GM23248 (cell line): Measurements from ENCODE around the gene C17orf100. TPM values are rescaled to one million over a fixed set of nuclear protein-coding genes. Genes with fewer than 3 reads are reported as not detected.
"Not testable (repeated sequence)": the region's sequence is repeated elsewhere in the genome, so short reads cannot be mapped to it uniquely, and the experiment has no call there.

ENCODE experiments used
- DNase-seq: peaks from one replicate; pipeline ENCODE4 v3.0.0-alpha.2; 2015
- H2AFZ ChIP-seq: fragments of 200-600 bp; sonication (generic); 2 replicates; pipeline ENCODE4 v1.6.1; 2016; ENCODE audit warnings: antibody characterized with exemption
- H3F3A ChIP-seq: fragments of 200-600 bp; sonication (generic); 2 replicates; pipeline ENCODE4 v1.6.1; 2016; ENCODE audit warnings: mild to moderate bottlenecking, antibody characterized with exemption, mixed run types; ENCODE audit not compliant: insufficient read depth
- H3K27ac ChIP-seq: fragments of 200-600 bp; sonication (generic); 2 replicates; pipeline ENCODE4 v1.5.1; 2016; ENCODE audit warnings: mild to moderate bottlenecking
- H3K27me3 ChIP-seq: fragments of 200-600 bp; sonication (generic); replicated peaks from 2 replicates; pipeline ENCODE4 v1.6.1; 2016; ENCODE audit warnings: mild to moderate bottlenecking; ENCODE audit not compliant: insufficient read depth
- H3K36me3 ChIP-seq: fragments of 200-600 bp; sonication (generic); 2 replicates; pipeline ENCODE4 v1.6.1; 2016; ENCODE audit warnings: low read depth, mild to moderate bottlenecking
- H3K4me1 ChIP-seq: fragments of 200-600 bp; sonication (generic); 2 replicates; pipeline ENCODE4 v1.6.1; 2016; ENCODE audit warnings: mild to moderate bottlenecking; ENCODE audit not compliant: insufficient read depth
- H3K4me2 ChIP-seq: fragments of 200-600 bp; sonication (generic); one replicate; pipeline ENCODE4 v1.6.1; 2016; ENCODE audit warnings: mild to moderate bottlenecking; ENCODE audit not compliant: unreplicated experiment
- H3K4me3 ChIP-seq: fragments of 200-600 bp; sonication (generic); 2 replicates; pipeline ENCODE4 v1.5.1; 2016; ENCODE audit warnings: mild to moderate bottlenecking
- H3K79me2 ChIP-seq: fragments of 200-600 bp; sonication (generic); 2 replicates; pipeline ENCODE4 v1.6.1; 2016; ENCODE audit warnings: mild to moderate bottlenecking; ENCODE audit not compliant: insufficient read depth
- H3K9ac ChIP-seq: fragments of 200-600 bp; sonication (generic); 2 replicates; pipeline ENCODE4 v1.6.1; 2016; ENCODE audit warnings: mild to moderate bottlenecking
- H3K9me2 ChIP-seq: fragments of 200-600 bp; sonication (generic); 2 replicates; pipeline ENCODE4 v1.6.1; 2016; ENCODE audit warnings: mixed run types, mild to moderate bottlenecking, moderate library complexity; ENCODE audit not compliant: insufficient read depth
- H3K9me3 ChIP-seq: fragments of 200-600 bp; sonication (generic); one replicate; pipeline ENCODE4 v1.6.1; 2017; ENCODE audit warnings: low read depth
- H4K20me1 ChIP-seq: fragments of 200-600 bp; sonication (generic); 2 replicates; pipeline ENCODE4 v1.6.0; 2016; ENCODE audit not compliant: insufficient read depth
- EZH2 ChIP-seq: fragments of 200-600 bp; sonication (generic); IDR thresholded peaks from 2 replicates; pipeline ENCODE4 v1.6.1; 2018; ENCODE audit warnings: antibody characterized with exemption, mild to moderate bottlenecking; ENCODE audit not compliant: insufficient read depth, poor library complexity, severe bottlenecking
- EZH2phosphoT487 ChIP-seq: fragments of 200-600 bp; sonication (generic); IDR thresholded peaks from 2 replicates; pipeline ENCODE4 v1.6.1; 2018; ENCODE audit warnings: antibody characterized with exemption, moderate library complexity, mild to moderate bottlenecking, low read depth; ENCODE audit not compliant: insufficient read depth
- WGBS, 2 experiments: methylation state at CpG; one replicate each; pipeline ENCODE4 v1.1.6; 2015 to 2017; ENCODE audit warnings: low lambda C conversion rate in 2 of 2, low coverage in 1 of 2; ENCODE audit errors: missing lambda C conversion rate in 2 of 2; 5-methylcytosine and 5-hydroxymethylcytosine counted together
- in situ Hi-C: fragments of 300-500 bp; cut with MboI; formaldehyde crosslinking; loops from 2 replicates; pipeline ENCODE4 v1.15.0; 2020
- polyA plus RNA-seq: library from polyadenylated mRNA; unstranded; fragments of >200 nt; fragmentation: Nextera tagmentation; extraction: Ambion mirVana; gene quantifications from 2 replicates; pipeline ENCODE4 v1.2.1, GENCODE V29; 2016
- total RNA-seq: library from RNA; depleted of rRNA; stranded (reverse); fragments of >200 nt; shearing (Covaris generic); gene quantifications from 2 replicates; pipeline ENCODE4 v1.2.3, GENCODE V29; 2014

The C17orf100 gene
- total and polyA plus RNA-seq, 2 experiments from 2014 or later = 0.86 to 5.2 TPM

DNA sequence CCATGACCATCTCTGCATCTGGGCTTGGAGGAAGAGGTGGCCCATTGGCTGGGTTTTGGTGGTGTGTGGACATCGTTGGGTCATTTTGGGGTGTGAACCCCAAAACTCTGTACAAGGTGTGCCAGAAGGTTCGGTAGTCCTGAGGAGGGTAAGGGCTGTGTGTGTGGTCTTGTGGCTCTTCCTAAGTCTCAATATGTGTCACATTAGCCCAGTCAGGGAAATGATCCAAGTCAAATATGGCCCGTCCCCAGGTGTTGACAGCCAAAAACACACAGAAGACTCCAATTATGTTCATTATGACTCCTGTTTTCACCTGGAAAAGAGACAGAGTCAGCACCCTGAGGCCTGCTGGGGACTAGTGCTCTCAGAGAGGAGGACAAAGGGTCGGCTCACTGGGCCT is 34.5 kb downstream of the C17orf100 start:
- Histone ChIP-seq H3K27me3 (peaks cover 24% of the 10 kb centered on the region), H3K4me2 (no peak overlapping the region), H3K4me3 (no peak overlapping the region), H3K4me1 (no peaks in the 10 kb centered on the region), H3K9ac (no peak overlapping the region), H3K27ac (no peak overlapping the region), H3K79me2 (no peaks in the 10 kb centered on the region), H2AFZ (no peak overlapping the region), H3K36me3 (no peaks in the 10 kb centered on the region), H4K20me1 (no peaks in the 10 kb centered on the region), H3K9me2 (no peaks in the 10 kb centered on the region), H3K9me3 (no peaks in the 10 kb centered on the region), H3F3A (no peaks in the 10 kb centered on the region)
- 39 to 43% methylated on average over 4 of the region's 4 CpGs for WGBS, 2 experiments
- no peak for TF ChIP-seq EZH2phosphoT487
- no peak for TF ChIP-seq EZH2
- in situ Hi-C loops = no loop called here
- no peak for DNase-seq

DNA sequence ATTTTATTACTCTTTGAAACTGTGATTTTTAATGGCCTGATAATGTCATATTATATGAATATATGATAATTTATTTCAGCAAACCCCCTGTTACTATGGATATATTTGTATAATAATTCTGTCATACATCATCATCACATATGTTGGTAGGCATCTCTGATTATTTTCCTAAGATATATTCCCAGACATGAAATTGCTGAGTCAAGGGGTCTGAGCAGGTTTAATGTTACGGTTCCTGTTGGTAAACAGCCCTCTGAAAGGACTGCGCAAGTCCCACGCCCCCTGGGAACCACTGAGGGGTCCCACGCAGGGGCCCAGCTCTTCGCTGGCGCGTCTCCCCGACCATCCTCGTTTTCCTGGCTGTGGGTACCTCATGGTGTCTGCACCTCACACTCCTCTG is 37.4 kb downstream of the C17orf100 start:
- H3K4me2 ChIP-seq = no peak overlapping the region
- TF ChIP-seq EZH2 = no peak
- no peak for TF ChIP-seq EZH2phosphoT487
- no peak overlapping the region for H2AFZ ChIP-seq
- no peaks in the 10 kb centered on the region for H3K36me3 ChIP-seq
- no peak overlapping the region for H3K27ac ChIP-seq
- H3F3A ChIP-seq = no peaks in the 10 kb centered on the region
- no peaks in the 10 kb centered on the region for H3K9me3 ChIP-seq
- DNase-seq = no peak
- H3K9ac ChIP-seq = no peak overlapping the region
- H3K79me2 ChIP-seq = no peaks in the 10 kb centered on the region
- peaks cover 30% of the 10 kb centered on the region for H3K27me3 ChIP-seq
- 66 to 67% methylated on average over 9 of the region's 9 CpGs for WGBS, 2 experiments
- H4K20me1 ChIP-seq = no peaks in the 10 kb centered on the region
- in situ Hi-C loops = no loop called here
- H3K4me3 ChIP-seq = no peak overlapping the region
- no peaks in the 10 kb centered on the region for H3K9me2 ChIP-seq
- no peaks in the 10 kb centered on the region for H3K4me1 ChIP-seq

DNA sequence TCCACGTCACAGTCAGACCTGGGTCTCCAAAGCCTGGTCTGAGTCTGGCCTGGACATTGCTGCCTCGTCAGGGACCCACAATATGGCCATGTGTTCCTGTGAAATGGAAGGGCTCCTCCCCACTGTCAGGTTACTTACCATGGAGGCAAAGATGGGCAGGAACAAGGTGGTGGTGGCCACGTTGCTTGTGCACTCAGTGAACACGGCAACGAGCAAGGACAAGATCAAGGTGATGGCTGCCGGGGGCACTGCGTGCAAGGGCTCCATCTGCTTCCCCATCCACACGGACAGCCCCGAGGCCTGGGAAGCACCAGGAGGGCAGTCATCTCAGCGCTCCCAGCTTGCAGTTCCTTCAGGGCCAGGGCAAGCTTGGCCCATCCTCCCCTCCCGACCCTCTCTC is 39.1 kb downstream of the C17orf100 start:
- in situ Hi-C loops = no loop called here
- Histone ChIP-seq H3K27ac (no peak overlapping the region), H3K79me2 (no peaks in the 10 kb centered on the region), H3K4me3 (no peak overlapping the region), H3K4me2 (no peak overlapping the region), H3K4me1 (no peaks in the 10 kb centered on the region), H3K9me2 (no peaks in the 10 kb centered on the region), H3K27me3 (peaks cover 30% of the 10 kb centered on the region), H3K9me3 (no peaks in the 10 kb centered on the region), H4K20me1 (no peaks in the 10 kb centered on the region), H2AFZ (no peak overlapping the region), H3K9ac (no peak overlapping the region), H3K36me3 (no peaks in the 10 kb centered on the region), H3F3A (no peaks in the 10 kb centered on the region)
- WGBS, 2 experiments = 58% methylated on average over 11 of the region's 11 CpGs
- DNase-seq = no peak
- TF ChIP-seq EZH2 = no peak
- no peak for TF ChIP-seq EZH2phosphoT487

DNA sequence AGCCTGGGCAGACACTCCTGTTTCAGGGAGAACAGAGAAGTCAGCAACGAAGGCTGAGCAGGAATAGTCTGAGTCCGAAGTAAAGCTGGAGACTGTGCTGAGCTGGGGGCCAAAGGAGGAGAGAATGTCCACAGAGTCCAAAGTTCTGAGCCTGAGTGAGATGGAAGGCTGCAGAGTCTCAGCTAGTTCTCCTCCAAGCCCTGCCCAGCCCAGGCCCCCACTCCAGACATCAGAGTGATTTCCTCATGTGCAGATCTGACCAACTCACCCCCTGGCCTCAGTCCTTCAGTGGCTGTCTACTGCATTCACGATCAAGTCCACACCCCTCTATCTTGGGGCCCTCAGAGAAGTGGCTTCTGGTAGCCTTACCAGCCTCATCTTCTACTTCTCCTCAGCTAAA is 40.0 kb downstream of the C17orf100 start:
- in situ Hi-C loops = no loop called here
- TF ChIP-seq EZH2phosphoT487 (no peak), EZH2 (no peak)
- H3K9me2 ChIP-seq = no peaks in the 10 kb centered on the region
- no peaks in the 10 kb centered on the region for H3F3A ChIP-seq
- no peaks in the 10 kb centered on the region for H4K20me1 ChIP-seq
- no peak for DNase-seq
- no peaks in the 10 kb centered on the region for H3K79me2 ChIP-seq
- H3K4me1 ChIP-seq = no peaks in the 10 kb centered on the region
- H3K4me2 ChIP-seq = no peak overlapping the region
- WGBS, 2 experiments = 35 to 44% methylated on average over 3 of the region's 3 CpGs
- H3K9ac ChIP-seq = no peak overlapping the region
- no peak overlapping the region for H3K4me3 ChIP-seq
- no peaks in the 10 kb centered on the region for H3K36me3 ChIP-seq
- no peak overlapping the region for H3K27ac ChIP-seq
- H3K9me3 ChIP-seq = no peaks in the 10 kb centered on the region
- peaks cover 21% of the 10 kb centered on the region for H3K27me3 ChIP-seq
- H2AFZ ChIP-seq = no peak overlapping the region

DNA sequence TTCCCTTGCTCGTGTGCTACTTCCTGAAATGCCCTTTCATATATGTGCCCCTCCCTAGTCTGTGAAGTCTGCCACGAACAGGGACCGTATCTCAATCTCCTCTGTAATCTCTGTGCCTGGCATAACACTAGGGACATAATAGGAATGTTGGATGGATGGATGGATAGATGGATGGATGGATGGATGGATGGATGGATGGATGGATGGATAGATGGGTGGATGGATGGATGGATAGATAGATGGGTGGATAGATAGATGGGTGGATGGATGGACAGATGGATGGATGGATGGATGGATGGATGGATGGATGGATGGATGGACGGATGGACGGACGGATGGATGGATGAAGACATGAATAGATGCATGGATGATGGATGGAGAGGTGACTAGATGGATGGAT is 40.4 kb downstream of the C17orf100 start:
- H3K9me2 ChIP-seq, H2AFZ ChIP-seq, H3K27ac ChIP-seq, H3K4me3 ChIP-seq, in situ Hi-C loops, H3K9ac ChIP-seq, H3K4me2 ChIP-seq, H3F3A ChIP-seq, H3K36me3 ChIP-seq, H3K79me2 ChIP-seq, H3K9me3 ChIP-seq, DNase-seq, H3K4me1 ChIP-seq, H4K20me1 ChIP-seq: not testable (repeated sequence)
- peaks cover 17% of the 10 kb centered on the region for H3K27me3 ChIP-seq
- 54 to 60% methylated on average over 4 to 6 of the region's 6 CpGs for WGBS, 2 experiments
